NAMALWA (cell line): ENCODE results near the gene DNPEP.

ENCODE experiments used
- DNase-seq: peaks from one replicate; pipeline ENCODE4 v3.0.0-alpha.2; 2015; ENCODE audit warnings: low spot score

DNPEP gene

DNA sequence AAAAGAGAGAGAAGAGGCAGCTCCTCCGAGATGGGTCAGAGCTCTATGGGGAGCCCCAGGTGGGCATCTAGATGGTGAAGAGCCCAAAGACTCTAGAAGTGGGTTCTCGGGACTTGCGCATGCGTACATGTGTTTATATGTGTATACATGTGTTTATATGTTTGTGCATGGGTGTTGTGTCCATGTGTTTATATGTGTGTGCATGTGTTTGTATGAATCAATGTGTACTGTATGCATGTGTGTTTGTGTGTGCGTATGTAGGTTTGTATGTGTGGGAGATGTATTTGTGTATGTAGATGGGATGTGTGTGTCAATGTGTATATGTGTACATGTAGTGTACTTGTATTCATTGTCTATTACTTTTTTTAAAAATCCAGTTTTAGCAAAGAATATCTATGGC is 25.6 kb downstream of the DNPEP start:
- no peak for DNase-seq

DNA sequence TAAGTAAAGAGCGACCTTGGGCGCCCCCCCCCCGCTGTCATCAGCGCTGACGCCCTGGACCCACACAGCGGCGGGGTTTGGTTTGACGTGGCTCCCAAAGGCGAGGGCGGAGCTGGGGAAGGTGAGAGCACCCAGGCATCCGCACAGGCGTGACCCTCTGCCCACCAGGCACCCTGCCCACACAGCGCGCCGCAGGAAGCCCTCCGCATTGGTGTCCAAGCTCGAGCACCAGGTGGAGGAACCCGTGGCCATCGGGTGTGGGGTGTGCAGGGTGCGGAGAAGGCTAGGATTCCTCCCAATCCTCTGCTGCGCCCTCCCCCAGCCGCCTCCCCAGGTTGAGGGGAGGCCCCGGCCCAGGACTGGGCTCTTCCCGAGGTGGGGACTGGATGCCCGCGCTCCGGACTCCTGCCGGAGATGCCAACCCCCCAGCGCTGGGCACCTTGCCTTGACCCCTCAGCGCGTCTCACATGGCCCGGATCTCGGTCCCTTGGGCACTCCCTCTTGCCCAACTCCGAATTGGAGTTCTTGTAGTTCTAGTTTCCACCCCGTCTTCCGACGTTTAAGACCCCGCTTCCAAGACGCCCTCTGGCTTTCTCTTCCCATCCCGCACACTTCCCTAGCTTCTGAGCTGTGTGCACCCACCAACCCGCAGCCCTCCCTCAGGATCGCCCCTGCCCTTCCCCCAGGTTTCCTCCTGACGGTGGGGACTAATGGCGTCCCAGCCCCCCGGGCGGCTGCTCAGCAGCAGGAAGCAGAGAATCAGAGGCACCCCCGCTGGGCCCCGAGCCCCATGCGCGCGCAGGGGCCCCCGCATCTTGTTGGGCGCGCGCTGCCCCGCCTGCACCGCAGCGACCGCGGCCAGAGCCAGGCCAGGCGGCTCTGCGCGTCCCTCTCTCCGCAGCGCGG is 29.3 kb downstream of the DNPEP start:
- no peak for DNase-seq

DNA sequence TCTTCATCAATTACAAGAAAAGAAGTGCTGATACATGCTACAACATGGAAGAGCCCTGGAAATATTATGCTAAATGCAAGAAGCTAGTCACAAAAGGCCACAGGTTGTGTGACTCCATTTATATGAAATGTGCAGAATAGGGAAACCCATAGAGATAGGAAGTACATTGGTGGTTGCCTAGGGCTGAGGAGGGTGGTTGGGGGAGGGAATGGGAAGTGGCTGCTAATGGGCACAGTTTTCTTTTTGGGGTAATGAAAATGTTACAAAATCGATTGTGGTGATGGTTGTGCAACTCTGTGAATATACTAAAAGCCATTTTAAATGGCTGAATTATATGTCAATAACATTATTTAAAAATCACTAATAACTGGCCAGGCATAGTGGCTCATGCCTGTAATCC is 30.9 kb downstream of the DNPEP start:
- no peak for DNase-seq

DNA sequence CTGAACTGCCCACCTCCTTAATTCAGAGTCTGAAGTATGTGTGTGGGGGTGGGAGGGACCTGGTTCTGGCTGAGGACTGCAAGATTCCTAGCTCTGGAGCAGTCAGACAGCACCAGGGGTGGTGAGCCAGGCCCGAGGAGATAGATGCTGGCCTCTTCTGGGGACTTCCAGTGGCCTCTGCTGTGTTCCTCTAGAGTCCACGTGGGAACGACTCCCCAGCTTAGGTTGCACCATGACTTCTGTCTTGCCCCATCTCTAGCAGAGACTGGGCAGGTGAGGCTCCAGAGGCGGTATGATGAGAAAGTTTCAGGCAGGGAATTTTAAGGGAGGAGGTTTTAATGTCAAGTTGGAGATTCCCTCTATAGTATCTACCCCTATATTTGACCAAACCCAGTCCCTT is 33.1 kb downstream of the DNPEP start:
- DNase-seq, result no peak

DNA sequence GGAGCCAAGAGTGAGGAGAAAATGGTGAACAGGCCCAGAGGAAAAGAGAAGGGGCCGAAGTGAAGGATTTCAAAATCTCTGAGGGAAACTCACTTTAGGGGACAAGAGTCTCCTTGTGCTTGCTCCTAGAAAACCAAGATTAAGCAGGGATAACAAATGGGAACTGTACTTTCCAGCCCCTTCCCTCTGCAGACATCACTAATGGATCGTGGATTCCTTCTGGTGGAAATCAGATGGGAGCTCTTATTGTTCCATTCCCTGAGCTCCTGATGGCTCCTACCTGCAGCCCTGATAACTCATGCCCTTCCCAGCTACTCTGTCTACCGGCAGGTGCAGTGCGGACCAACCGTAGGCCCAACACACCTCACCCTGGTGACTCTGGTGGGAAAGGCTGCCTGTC is 34.6 kb downstream of the DNPEP start:
- DNase-seq, result no peak

DNA sequence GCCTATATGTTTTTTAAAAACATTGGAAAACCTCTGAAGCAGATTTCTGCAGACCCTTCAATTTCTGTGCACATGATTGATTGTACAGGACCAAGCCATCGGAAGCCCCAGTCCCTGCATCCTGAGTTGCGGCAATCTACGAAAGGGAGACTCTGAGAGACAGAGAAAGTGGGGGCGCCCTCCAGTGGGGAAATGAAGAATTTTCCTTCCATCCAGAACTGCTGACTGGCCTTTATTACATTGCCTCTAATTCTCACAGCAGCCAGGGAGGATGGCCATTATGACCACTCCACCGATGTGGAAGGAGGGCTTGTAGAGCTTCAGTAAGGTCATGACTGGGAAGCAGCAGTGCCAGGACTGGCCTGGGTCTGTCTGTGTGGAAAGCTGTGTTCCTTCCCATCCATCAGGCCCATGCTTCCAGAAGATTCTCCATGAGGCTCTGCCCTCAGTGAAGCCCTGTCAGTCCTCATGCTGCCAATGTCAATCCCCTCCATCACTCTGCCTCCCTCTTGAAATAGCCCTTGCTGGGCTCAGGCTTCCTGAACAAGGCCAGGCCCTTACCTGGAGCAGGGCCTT is 35.2 kb downstream of the DNPEP start:
- DNase-seq, result peak; percentile 79

DNA sequence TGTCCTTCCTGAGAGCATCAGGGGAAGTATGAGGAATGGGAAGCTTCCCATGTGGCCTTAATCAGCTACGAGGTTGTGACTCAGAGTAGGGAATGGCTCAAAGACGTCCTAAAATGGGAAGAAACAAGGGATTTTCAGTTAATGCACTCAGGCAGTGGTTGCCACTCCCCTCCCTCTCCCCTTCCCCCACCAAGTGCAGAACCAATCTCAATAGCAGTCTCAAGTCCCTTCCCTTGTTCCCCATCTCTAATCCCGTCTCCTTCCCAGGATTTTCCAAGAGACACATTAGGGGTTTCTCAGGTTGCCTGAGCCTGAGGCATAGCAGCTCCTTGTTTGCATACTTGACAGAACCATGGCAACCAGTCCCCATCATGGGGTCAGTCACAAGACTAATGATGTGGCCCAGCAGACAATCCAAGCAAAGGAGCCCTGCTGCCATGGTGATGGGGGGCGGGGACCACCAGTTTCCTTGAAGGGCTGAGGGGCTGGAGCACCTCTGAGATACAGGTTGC is 36.9 kb downstream of the DNPEP start:
- DNase-seq, result peak; percentile 47

DNA sequence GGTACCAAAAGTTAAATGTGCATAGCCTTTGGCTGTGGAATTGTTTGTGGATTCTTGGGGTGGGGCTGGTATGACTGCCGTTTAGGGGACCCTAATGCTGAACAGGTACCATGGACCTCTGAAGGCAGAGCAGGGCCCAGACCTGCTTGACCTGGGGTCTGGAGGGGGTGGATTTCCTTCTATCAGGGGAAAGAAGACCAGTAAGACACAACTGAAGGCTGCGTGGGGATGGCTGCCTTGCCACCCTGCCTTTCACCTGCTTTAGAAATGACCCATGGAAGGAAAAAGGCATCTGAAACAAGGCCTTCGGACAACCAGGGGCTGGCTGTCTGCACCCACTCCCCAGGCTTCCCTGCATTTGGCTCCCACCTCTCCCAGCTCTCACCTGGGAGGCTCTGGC is 37.5 kb downstream of the DNPEP start:
- no peak for DNase-seq

DNA sequence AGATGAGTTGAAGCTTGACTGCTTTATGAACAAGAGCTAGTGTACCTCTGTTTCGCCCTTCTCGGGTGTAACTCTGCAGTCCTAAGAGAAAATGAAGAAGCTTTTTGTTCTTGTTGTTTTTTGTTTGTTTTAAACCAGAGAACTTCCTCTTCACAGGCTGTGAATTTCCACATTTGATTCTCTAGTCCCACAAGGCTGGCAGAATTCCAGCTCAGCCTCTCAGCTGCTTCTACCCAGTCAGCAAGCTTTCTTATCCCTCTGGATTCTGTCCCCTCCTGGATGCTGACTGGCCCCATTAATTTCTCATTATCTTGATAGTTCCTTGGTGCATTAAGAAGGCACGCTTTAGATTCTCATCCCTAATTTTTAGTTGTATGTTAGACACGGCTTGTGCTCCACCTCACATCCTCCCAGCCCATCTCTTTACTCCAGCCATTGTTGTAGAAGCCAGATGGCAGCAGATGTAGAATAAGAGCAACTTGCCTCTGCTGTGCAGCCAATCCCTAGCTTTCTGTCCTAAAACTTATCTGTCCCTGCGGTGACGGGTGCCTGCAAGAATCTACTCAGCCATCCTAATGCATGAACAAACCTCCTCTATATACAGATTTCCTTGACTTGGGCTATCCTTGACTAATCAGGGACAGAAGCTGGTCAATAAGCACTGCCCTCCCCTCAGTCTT is 42.8 kb downstream of the DNPEP start:
- DNase-seq, result no peak

DNA sequence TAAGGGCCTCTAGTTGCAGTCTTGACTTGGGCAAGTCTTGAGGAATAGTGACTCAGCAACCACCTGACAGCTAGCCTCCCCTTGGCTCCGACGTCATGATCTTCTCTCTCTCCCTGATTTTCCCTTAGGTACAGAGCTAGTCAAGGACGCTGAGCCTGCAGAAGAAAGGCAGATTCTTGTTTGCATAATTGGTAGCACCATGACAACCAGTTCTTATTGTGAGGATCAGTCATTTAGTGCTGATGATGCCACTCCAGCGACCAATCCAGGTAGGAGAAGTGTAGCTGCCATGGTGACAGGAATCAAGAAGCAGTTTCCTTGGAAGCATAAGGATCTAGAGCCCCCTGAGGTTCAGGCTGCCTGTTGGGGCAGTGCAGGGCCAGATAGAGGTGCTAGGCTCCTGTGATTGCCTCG is 52.3 kb downstream of the DNPEP start:
- no peak for DNase-seq

DNA sequence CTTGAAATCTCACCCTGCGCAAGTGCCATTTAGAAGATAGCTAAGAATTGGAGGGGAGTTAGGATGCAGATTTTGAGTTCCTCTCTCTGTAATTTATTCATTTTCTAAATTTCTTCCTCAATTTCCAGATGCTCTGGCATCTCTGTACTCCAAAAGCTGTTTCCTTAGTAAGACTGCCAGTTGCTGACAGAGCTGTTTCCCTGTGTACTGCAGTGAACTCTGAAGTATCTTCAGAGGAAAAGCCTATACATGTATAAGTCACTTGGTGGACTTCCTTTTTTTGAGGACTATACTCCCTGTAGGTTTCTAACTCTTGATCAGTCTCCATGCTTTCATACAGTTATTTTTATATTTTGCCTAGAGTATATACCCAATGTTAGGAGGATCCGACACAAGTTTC is 53.6 kb downstream of the DNPEP start:
- no peak for DNase-seq

DNA sequence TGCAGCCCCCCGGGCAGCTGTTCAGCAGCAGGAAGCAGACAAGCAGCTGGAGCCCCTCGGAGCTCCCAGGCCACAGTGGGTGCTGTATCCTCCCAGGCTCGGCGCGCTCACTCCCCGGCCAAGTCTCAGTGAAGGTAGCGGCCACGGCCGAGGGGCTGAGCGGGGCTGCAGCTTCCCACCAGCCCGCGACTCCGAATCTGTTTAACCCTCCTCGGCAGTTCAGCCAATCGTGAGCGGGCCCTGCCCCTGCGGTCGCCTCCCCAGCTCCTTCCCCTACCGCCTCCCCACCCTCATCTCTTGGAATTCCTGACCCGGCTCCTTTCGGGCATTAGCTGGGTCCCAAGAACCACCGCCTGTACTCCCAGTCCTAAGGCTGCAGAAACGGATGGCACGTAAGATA is 55.2 kb downstream of the DNPEP start, which contains the start of gene RESP18:
Gene RESP18 (minus strand): TSS at position 203 of the 400 bp plus-strand sequence.
- no peak for DNase-seq

DNA sequence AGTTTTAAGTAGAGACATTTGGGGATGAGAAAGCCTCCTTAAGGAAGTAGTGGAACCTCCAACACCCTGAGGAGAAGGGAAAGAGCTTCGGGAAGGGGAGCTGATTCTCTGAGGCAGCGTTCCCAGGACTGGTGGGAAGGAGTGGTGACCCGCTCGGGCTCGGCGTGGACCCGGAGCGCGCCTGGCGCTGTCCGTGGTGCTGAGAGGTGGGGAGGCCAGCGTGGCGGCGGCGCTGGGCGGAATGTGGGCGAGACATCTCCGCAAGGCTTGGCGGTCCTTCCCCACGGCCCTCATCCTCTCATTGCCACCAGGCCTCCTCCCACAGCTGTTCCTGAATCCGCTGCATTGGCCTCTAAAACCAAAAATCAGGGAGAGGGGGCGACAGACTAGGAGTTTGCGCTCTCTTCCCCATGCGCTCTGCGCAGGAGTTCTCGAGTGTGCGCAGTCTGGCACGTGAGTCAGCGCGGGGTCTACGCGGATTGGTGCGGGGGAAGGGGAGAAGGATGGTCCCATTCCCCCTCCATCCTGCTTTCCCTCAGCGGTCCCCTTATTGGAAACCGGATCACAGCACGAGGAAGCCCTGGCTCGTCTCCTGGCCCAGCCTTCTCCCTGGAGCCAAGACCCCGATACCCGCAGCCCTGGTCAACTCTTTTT is 56.0 kb downstream of the DNPEP start:
- DNase-seq, result no peak

DNA sequence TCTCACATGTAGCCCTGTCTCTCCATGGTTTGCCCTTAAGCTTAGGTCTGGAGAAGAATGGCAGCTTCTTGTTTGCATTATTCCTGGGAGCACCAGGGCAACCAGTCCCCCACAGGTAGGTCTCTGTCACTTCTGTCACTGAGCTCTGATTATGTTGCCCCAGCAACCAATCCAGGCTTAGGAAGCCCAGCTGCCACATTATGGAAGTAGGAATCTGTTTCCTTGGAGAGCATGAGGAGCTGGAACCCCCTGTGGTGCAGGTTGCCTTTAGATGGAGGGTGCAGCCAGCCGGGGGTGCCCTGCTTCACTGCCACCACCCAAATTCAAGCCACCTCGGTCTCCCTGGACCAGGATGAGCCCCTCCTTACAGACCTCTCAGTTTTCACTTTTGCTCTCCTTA is 60.0 kb downstream of the DNPEP start:
- DNase-seq, result no peak

DNA sequence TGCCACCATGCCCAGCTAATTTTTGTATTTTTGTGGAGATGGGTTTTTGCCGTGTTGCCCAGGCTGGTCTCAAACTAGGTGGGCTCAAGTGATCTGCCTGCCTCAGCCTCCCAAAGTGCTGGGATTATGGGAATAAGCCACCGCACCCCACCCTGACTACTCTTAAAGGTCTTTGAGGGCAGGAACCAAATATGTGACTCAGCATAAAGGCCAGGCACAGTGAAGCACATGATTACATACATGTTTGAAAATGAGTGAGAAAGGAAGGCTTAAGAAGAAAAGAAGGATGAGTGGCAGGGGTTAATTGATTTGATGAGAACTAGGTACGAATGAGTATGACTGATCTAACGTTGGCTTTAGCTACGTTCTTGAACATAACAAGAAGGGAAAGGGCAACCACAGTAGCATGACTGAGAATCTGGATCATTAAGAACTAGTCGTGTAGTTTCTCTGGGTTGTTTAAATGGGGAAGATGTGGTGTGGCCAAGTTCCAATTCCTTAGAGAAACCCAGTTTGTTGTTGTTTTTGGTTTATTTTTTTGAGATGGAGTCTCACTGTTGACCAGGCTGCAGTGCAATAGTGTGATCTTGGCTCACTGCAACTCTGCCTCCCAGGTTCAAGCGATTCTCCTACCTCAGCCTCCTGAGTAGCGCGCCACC is 61.9 kb downstream of the DNPEP start:
- DNase-seq, result no peak

DNA sequence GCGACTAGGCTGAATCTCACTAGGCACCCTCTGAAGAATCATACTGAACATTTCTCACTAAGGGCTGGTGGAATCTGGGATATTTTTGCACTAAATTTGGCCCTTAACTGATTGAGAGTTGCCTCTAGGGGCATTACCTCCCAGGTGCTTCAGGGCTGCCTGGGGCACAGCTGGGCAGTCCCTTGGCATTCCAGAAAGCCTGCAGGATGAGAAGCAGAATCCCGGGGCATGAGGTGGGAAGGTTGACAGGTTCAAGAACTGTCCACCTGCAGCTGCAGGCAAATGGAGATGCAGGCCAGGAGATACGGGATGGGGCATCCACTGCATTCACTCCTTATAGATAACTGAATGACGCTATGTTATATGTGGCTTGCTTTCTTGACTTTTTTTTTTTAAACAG is 62.6 kb downstream of the DNPEP start:
- DNase-seq, result no peak

DNA sequence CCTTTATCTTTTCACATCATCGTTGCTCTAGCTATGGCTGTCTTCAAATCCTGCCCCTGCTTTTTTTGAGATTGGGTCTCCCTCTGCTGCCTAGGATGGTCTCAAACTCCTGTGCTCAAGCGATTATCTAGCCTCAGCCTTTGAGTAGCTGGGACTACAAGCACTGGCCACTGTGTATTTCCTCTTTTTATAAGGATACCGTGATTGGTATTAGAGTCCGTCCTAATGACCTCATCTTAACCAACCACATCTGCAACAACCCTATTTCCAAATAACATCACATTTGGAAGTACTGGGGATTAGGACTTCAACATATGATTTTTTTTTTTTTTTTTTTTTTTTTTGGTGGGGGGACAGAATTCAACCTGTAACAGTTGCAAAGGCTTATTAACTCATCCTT is 64.3 kb downstream of the DNPEP start:
- no peak for DNase-seq
